Ovary (tissue), 3 donors: ENCODE measurements around the gene RPAP2.

Experiments
- CTCF ChIP-seq, 3 donors: fragments of 450-650 bp in 2 of 3; fragments of 200-600 bp in 1 of 3; IDR thresholded peaks; one replicate each; pipeline versions ENCODE4 v1.5.1 to v1.8.0; 2016 to 2022; ENCODE audit warnings: antibody characterized with exemption in 3 of 3, mild to moderate bottlenecking in 1 of 3
- EP300 ChIP-seq: sonication (generic); formaldehyde crosslinking; IDR thresholded peaks from one replicate; pipeline ENCODE4 v1.6.1; 2017; ENCODE audit warnings: antibody characterized with exemption
- POLR2A ChIP-seq: fragments of 450-650 bp; IDR thresholded peaks from one replicate; pipeline ENCODE4 v1.6.1; 2017; ENCODE audit warnings: antibody characterized with exemption, mild to moderate bottlenecking, moderate library complexity
- donor health status: DM: no; HTN: no; CAD: no.

GRCh38 chr1:92359986-92360385 is 61.1 kb downstream of the RPAP2 start:
- TF ChIP-seq CTCF (IDR thresholded peaks at IDR 0.05): no peak
- TF ChIP-seq POLR2A: no peak
- no peak for TF ChIP-seq EP300
